ENCODE results near the gene SPEG.

GRCh38 chr2:219501849-219502248 is 67.2 kb downstream of the SPEG start:
- TF ChIP-seq, protein P1, sequence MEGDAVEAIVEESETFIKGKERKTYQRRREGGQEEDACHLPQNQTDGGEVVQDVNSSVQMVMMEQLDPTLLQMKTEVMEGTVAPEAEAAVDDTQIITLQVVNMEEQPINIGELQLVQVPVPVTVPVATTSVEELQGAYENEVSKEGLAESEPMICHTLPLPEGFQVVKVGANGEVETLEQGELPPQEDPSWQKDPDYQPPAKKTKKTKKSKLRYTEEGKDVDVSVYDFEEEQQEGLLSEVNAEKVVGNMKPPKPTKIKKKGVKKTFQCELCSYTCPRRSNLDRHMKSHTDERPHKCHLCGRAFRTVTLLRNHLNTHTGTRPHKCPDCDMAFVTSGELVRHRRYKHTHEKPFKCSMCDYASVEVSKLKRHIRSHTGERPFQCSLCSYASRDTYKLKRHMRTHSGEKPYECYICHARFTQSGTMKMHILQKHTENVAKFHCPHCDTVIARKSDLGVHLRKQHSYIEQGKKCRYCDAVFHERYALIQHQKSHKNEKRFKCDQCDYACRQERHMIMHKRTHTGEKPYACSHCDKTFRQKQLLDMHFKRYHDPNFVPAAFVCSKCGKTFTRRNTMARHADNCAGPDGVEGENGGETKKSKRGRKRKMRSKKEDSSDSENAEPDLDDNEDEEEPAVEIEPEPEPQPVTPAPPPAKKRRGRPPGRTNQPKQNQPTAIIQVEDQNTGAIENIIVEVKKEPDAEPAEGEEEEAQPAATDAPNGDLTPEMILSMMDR (conservative IDR thresholded peaks at IDR 0.05; ENCODE audit: low read length) = no peak
- TF ChIP-seq EZH2phosphoT487 (IDR thresholded peaks at IDR 0.05; ENCODE audit: borderline replicate concordance, low read depth, low read length) = no peak
